ENCODE data around the gene C8G. TPM values are rescaled to one million over a fixed set of nuclear protein-coding genes. Genes with fewer than 3 reads are reported as not detected.

C8G gene
- total and polyA plus RNA-seq, 9 of the 15 experiments (the other 6 are each of a cell fraction or from before 2014, with no cell fraction given), result 0.35 to 5.9 (median 2.7) TPM; not detected in 2

DNA sequence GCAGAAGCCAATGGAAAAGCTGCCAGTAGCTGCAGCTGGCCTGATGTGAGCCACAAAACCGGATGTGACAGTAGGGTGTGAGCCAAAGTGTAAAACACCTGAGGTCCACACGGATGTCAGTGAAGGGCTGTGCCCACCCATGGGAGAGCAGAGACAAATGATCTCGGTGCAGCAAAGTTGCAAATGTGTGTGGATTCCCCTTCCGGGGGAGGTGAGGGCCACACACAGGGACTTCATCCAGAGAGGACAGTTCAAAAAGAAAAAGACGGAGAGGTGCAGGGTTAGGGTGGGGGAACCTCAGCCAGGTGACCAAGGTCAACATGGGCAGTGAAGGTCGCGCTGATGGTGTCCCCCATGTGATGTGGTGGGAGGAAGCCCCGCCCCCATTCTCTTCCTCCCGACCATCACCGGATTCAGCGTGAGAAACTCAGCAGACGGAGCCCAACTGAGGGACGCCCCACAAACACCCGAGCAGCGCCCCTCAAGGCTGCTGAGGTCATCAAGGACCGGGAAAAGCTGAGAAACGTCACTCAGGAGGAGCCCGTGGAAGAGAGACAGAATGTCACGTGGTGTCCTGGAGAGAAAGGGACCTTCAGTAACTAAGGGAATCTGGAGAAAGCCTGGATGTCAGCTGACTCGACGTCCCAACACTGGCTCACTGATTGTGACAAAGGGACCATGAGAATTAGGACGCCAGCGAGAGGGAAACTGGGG is 20.9 kb downstream of the C8G start (continued):
- TF ChIP-seq, protein P1, sequence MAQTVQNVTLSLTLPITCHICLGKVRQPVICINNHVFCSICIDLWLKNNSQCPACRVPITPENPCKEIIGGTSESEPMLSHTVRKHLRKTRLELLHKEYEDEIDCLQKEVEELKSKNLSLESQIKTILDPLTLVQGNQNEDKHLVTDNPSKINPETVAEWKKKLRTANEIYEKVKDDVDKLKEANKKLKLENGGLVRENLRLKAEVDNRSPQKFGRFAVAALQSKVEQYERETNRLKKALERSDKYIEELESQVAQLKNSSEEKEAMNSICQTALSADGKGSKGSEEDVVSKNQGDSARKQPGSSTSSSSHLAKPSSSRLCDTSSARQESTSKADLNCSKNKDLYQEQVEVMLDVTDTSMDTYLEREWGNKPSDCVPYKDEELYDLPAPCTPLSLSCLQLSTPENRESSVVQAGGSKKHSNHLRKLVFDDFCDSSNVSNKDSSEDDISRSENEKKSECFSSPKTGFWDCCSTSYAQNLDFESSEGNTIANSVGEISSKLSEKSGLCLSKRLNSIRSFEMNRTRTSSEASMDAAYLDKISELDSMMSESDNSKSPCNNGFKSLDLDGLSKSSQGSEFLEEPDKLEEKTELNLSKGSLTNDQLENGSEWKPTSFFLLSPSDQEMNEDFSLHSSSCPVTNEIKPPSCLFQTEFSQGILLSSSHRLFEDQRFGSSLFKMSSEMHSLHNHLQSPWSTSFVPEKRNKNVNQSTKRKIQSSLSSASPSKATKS (CRISPR knock-in tag; IDR thresholded peaks at IDR 0.05), result no peak
- no peak for TF ChIP-seq RFX1 (IDR thresholded peaks at IDR 0.05)
- TF ChIP-seq ATF1 (CRISPR knock-in tag; IDR thresholded peaks at IDR 0.05), result no peak
- TF ChIP-seq ATF1 (tag; IDR thresholded peaks at IDR 0.05), result peak; percentile 50; the same call in 1 of the 2 replicates
- no peak for TF ChIP-seq ZNF165 (CRISPR knock-in tag; IDR thresholded peaks at IDR 0.05; ENCODE audit: borderline replicate concordance)
- no peak for TF ChIP-seq ZEB2 (IDR thresholded peaks at IDR 0.05)
- no peak for TF ChIP-seq FUS (optimal IDR thresholded peaks at IDR 0.05; ENCODE audit: low read depth, low read length)
- TF ChIP-seq SRSF3 (IDR thresholded peaks at IDR 0.05; ENCODE audit: insufficient read depth, low read length), result no peak
- TF ChIP-seq ZNF24 (IDR thresholded peaks at IDR 0.05), result no peak
- no peak for TF ChIP-seq ERF (CRISPR knock-in tag; IDR thresholded peaks at IDR 0.05)
- TF ChIP-seq USF1 (CRISPR knock-in tag; IDR thresholded peaks at IDR 0.05), result peak; percentile 79
- no peak for TF ChIP-seq TBL1XR1 (IDR thresholded peaks at IDR 0.05; ENCODE audit: low read length in 2 of 2)
- TF ChIP-seq ARID1B (IDR thresholded peaks at IDR 0.05), result no peak
- no peak for TF ChIP-seq RBM14 (IDR thresholded peaks at IDR 0.05; ENCODE audit: borderline replicate concordance, insufficient read depth, low read depth, low read length)
- TF ChIP-seq BCOR (IDR thresholded peaks at IDR 0.05), result no peak
- TF ChIP-seq SUPT5H (IDR thresholded peaks at IDR 0.05), result no peak
